ENCODE data around the gene LINC00305.

- TF ChIP-seq POLR2A (IDR thresholded peaks at IDR 0.05; ENCODE audit: control extremely low read depth in 1 of 2, low read depth in 2 of 2, low read length in 2 of 2) (no peak), CTCF (IDR thresholded peaks at IDR 0.05; ENCODE audit: control extremely low read depth in 1 of 3, insufficient read depth in 1 of 3, low read depth in 1 of 3, low read length in 3 of 3) (no peak)
Observed at GRCh38 chr18:64052772-64053171, 96.1 kb downstream of the LINC00305 start.
